Ishikawa (cell line): ENCODE data around the gene LDLRAP1.
A peak's percentile ranks its signal among the peaks of the same experiment; 100 is the strongest.

Source experiments
- CEBPB ChIP-seq: IDR thresholded peaks from 2 replicates; pipeline ENCODE4 v1.6.1; 2012
- CREB1 ChIP-seq: IDR thresholded peaks from 2 replicates; pipeline ENCODE4 v1.6.1; 2012; ENCODE audit warnings: low read depth
- EGR1 ChIP-seq: IDR thresholded peaks from 2 replicates; pipeline ENCODE4 v1.6.1; 2012
- EP300 ChIP-seq: IDR thresholded peaks from 2 replicates; pipeline ENCODE4 v1.6.1; 2012; ENCODE audit warnings: borderline replicate concordance
- FOXM1 ChIP-seq: IDR thresholded peaks from 2 replicates; pipeline ENCODE4 v1.6.1; 2012; ENCODE audit warnings: low read depth, borderline replicate concordance
- MAX ChIP-seq: IDR thresholded peaks from 2 replicates; pipeline ENCODE4 v1.6.1; 2012
- NFIC ChIP-seq: IDR thresholded peaks from 2 replicates; pipeline ENCODE4 v1.6.1; 2012
- RAD21 ChIP-seq: IDR thresholded peaks from 2 replicates; pipeline ENCODE4 v1.6.1; 2012; ENCODE audit warnings: low read depth
- REST ChIP-seq: IDR thresholded peaks from 2 replicates; pipeline ENCODE4 v1.6.1; 2012; ENCODE audit warnings: low read depth, mild to moderate bottlenecking
- TAF1 ChIP-seq: IDR thresholded peaks from 2 replicates; pipeline ENCODE4 v1.6.1; 2012; ENCODE audit warnings: low read depth, mild to moderate bottlenecking
- TCF12 ChIP-seq: IDR thresholded peaks from 2 replicates; pipeline ENCODE4 v1.6.1; 2012; ENCODE audit warnings: low read depth
- TEAD4 ChIP-seq: IDR thresholded peaks from 2 replicates; pipeline ENCODE4 v1.6.1; 2012
- USF1 ChIP-seq: IDR thresholded peaks from 2 replicates; pipeline ENCODE4 v1.6.1; 2012
- YY1 ChIP-seq: IDR thresholded peaks from 2 replicates; pipeline ENCODE4 v1.6.1; 2012; ENCODE audit warnings: low read depth
- ZBTB7A ChIP-seq: IDR thresholded peaks from 2 replicates; pipeline ENCODE4 v1.6.1; 2012; ENCODE audit warnings: low read depth

The LDLRAP1 gene

GRCh38 chr1:25545767-25546166 is 2.4 kb downstream of the LDLRAP1 start:
- TF ChIP-seq YY1 (no peak), EP300 (no peak), RAD21 (no peak), EGR1 (no peak), CEBPB (no peak), ZBTB7A (no peak), TCF12 (no peak), TAF1 (no peak), NFIC (no peak), TEAD4 (no peak), CREB1 (no peak), FOXM1 (no peak), USF1 (no peak), REST (no peak), MAX (no peak)

- TF ChIP-seq TAF1 (no peak), TCF12 (no peak), CREB1 (no peak), EP300 (no peak), REST (no peak), USF1 (no peak), EGR1 (no peak), YY1 (no peak), NFIC (no peak)
These were observed 2.8 kb downstream of the LDLRAP1 start for GRCh38 chr1:25546193-25546592.

GRCh38 chr1:25548601-25549000 is 5.2 kb downstream of the LDLRAP1 start:
- no peak for TF ChIP-seq MAX
- TF ChIP-seq RAD21: no peak
- TF ChIP-seq CREB1: no peak
- no peak for TF ChIP-seq REST
- TF ChIP-seq EP300: no peak
- no peak for TF ChIP-seq NFIC
- TF ChIP-seq ZBTB7A: no peak
- TF ChIP-seq TEAD4: no peak
- no peak for TF ChIP-seq FOXM1
- no peak for TF ChIP-seq TCF12
- TF ChIP-seq YY1: no peak
- TF ChIP-seq TAF1: no peak

GRCh38 chr1:25549273-25550154 is 6.1 kb downstream of the LDLRAP1 start:
- TF ChIP-seq CREB1 (no peak), NFIC (no peak), EP300 (no peak), MAX (peak; percentile 62), RAD21 (no peak), ZBTB7A (no peak)
